GM23338 (cell line): ENCODE results near the gene USP3. TPM values are rescaled to one million over a fixed set of nuclear protein-coding genes. Genes with fewer than 3 reads are reported as not detected.

Experiments
- ATAC-seq: fragments of 200-7000 bp; cut with Tn5 transposase; 3 replicates; pipeline ENCODE4 v1.9.1; 2020
- DNase-seq: peaks from one replicate; pipeline ENCODE4 v3.0.0-alpha.2; 2015; ENCODE audit warnings: low spot score
- H2AFZ ChIP-seq: fragments of 200-600 bp; sonication (generic); 2 replicates; pipeline ENCODE4 v1.8.0; 2016; ENCODE audit warnings: antibody characterized with exemption, mild to moderate bottlenecking, moderate library complexity
- H3F3A ChIP-seq: fragments of 200-600 bp; sonication (generic); replicated peaks from 2 replicates; pipeline ENCODE4 v1.8.0; 2017; ENCODE audit warnings: antibody characterized with exemption, mixed run types, low read depth
- H3K27ac ChIP-seq: fragments of 200-600 bp; sonication (generic); 2 replicates; pipeline ENCODE4 v1.6.1; 2016; ENCODE audit warnings: low read depth
- H3K27me3 ChIP-seq: fragments of 200-600 bp; sonication (generic); 2 replicates; pipeline ENCODE4 v1.8.0; 2016; ENCODE audit warnings: mild to moderate bottlenecking, mixed run types, moderate library complexity; ENCODE audit not compliant: insufficient read depth
- H3K36me3 ChIP-seq: fragments of 200-600 bp; sonication (generic); 2 replicates; pipeline ENCODE4 v1.8.0; 2016; ENCODE audit warnings: mild to moderate bottlenecking; ENCODE audit not compliant: insufficient read depth
- H3K4me1 ChIP-seq: fragments of 200-600 bp; sonication (generic); 2 replicates; pipeline ENCODE4 v1.8.0; 2016; ENCODE audit warnings: mild to moderate bottlenecking, moderate library complexity; ENCODE audit not compliant: insufficient read depth
- H3K4me2 ChIP-seq: fragments of 200-600 bp; sonication (generic); 2 replicates; pipeline ENCODE4 v1.7.1; 2017; ENCODE audit warnings: mixed run types
- H3K4me3 ChIP-seq: fragments of 200-600 bp; sonication (generic); 2 replicates; pipeline ENCODE4 v1.6.1; 2016; ENCODE audit warnings: mixed run types
- H3K79me2 ChIP-seq: fragments of 200-600 bp; sonication (generic); replicated peaks from 2 replicates; pipeline ENCODE4 v1.8.0; 2017; ENCODE audit warnings: mild to moderate bottlenecking; ENCODE audit not compliant: insufficient read depth
- H3K9me2 ChIP-seq: fragments of 200-600 bp; sonication (generic); 2 replicates; pipeline ENCODE4 v1.8.0; 2017; ENCODE audit not compliant: insufficient read depth
- H4K20me1 ChIP-seq: fragments of 200-600 bp; sonication (generic); replicated peaks from 2 replicates; pipeline ENCODE4 v1.8.0; 2017; ENCODE audit warnings: mild to moderate bottlenecking; ENCODE audit not compliant: insufficient read depth
- H3K27ac Mint-ChIP-seq: 2 replicates; pipeline ENCODE4 v1.8.0; 2020; ENCODE audit warnings: inconsistent platforms, mild to moderate bottlenecking, moderate library complexity, mixed read lengths
- H3K27me3 Mint-ChIP-seq: 3 replicates; pipeline ENCODE4 v1.8.0; 2022; ENCODE audit warnings: low read depth, mild to moderate bottlenecking, moderate library complexity, mixed read lengths, inconsistent platforms; ENCODE audit not compliant: insufficient read depth, poor library complexity
- H3K36me3 Mint-ChIP-seq: 3 replicates; pipeline ENCODE4 v1.8.0; 2021; ENCODE audit warnings: low read depth, mild to moderate bottlenecking, inconsistent platforms, moderate library complexity, mixed read lengths
- H3K4me1 Mint-ChIP-seq: 3 replicates; pipeline ENCODE4 v1.8.0; 2020; ENCODE audit warnings: mild to moderate bottlenecking, inconsistent platforms, mixed read lengths
- H3K4me3 Mint-ChIP-seq: 3 replicates; pipeline ENCODE4 v1.8.0; 2021; ENCODE audit warnings: moderate library complexity, mild to moderate bottlenecking, inconsistent platforms, mixed read lengths
- H3K9me3 Mint-ChIP-seq: 3 replicates; pipeline ENCODE4 v1.8.0; 2020; ENCODE audit warnings: moderate library complexity, mild to moderate bottlenecking, inconsistent platforms, mixed read lengths
- CREB1 ChIP-seq: fragments of 250-450 bp; sonication (Bioruptor Pico); IDR thresholded peaks from 2 replicates; pipeline ENCODE4 v1.5.0; 2020; ENCODE audit warnings: low read depth, mild to moderate bottlenecking, moderate library complexity
- EZH2 ChIP-seq: fragments of 200-600 bp; sonication (generic); IDR thresholded peaks from one replicate; pipeline ENCODE4 v1.8.0; 2017; ENCODE audit warnings: antibody characterized with exemption, mild to moderate bottlenecking, low read depth; ENCODE audit not compliant: unreplicated experiment
- JUNB ChIP-seq: IDR thresholded peaks from one replicate; pipeline ENCODE4 v1.6.1; 2016; ENCODE audit warnings: antibody characterized with exemption; ENCODE audit not compliant: unreplicated experiment
- NANOG ChIP-seq: IDR thresholded peaks from 2 replicates; pipeline ENCODE4 v1.6.1; 2016; ENCODE audit warnings: antibody characterized with exemption, borderline replicate concordance
- POLR2AphosphoS5 ChIP-seq: IDR thresholded peaks from 2 replicates; pipeline ENCODE4 v1.6.1; 2016; ENCODE audit warnings: antibody characterized with exemption, low read depth
- REST ChIP-seq: IDR thresholded peaks from one replicate; pipeline ENCODE4 v1.6.1; 2018; ENCODE audit warnings: antibody characterized with exemption; ENCODE audit not compliant: unreplicated experiment
- ZNF331 ChIP-seq: fragments of 250-450 bp; sonication (Bioruptor Pico); IDR thresholded peaks from 2 replicates; pipeline ENCODE4 v1.5.0; 2020; ENCODE audit warnings: low read depth, mild to moderate bottlenecking, moderate library complexity
- ZNF462 ChIP-seq: fragments of 250-450 bp; sonication (Bioruptor Pico); IDR thresholded peaks from 2 replicates; pipeline ENCODE4 v1.5.0; 2020; ENCODE audit warnings: mild to moderate bottlenecking, moderate library complexity
- polyA plus RNA-seq: library from polyadenylated mRNA; unstranded; fragments of >200 nt; fragmentation: Nextera tagmentation; extraction: Ambion mirVana; gene quantifications from 2 replicates; pipeline ENCODE4 v1.2.1, GENCODE V29; 2016
- total RNA-seq: library from RNA; depleted of rRNA; stranded (reverse); fragments of >200 nt; shearing (Covaris generic); gene quantifications from 2 replicates; pipeline ENCODE4 v1.2.3, GENCODE V29; 2014

The USP3 gene
- total and polyA plus RNA-seq, 2 experiments from 2014 or later = 9.7 to 9.9 TPM

GRCh38 chr15:63554337-63554927 lies 50.0 kb downstream of the USP3 start:
- Mint-ChIP-seq H3K27ac (no peak overlapping the region), H3K27me3 (peaks cover 4% of the 10 kb centered on the region), H3K9me3 (no peaks in the 10 kb centered on the region), H3K36me3 (no peaks in the 10 kb centered on the region; the same call in 2 of the 3 replicates), H3K4me1 (peaks cover 37% of the 10 kb centered on the region), H3K4me3 (no peak overlapping the region; the same call in 2 of the 3 replicates)
- Histone ChIP-seq H3K4me3 (no peak overlapping the region), H3K9me2 (no peaks in the 10 kb centered on the region), H3K27me3 (no peaks in the 10 kb centered on the region), H3K79me2 (no peaks in the 10 kb centered on the region), H3K4me1 (peaks cover 22% of the 10 kb centered on the region), H3K27ac (no peak overlapping the region), H3F3A (no peaks in the 10 kb centered on the region), H2AFZ (no peak overlapping the region), H3K36me3 (no peaks in the 10 kb centered on the region), H3K4me2 (no peak overlapping the region), H4K20me1 (no peaks in the 10 kb centered on the region)
- ATAC-seq (no peak), DNase-seq (no peak)
- TF ChIP-seq EZH2 = no peak
- no peak for TF ChIP-seq CREB1 (CRISPR knock-in tag)

GRCh38 chr15:63555507-63555906 lies 51.1 kb downstream of the USP3 start:
- Mint-ChIP-seq H3K27me3 (peaks cover 4% of the 10 kb centered on the region), H3K27ac (no peak overlapping the region), H3K4me1 (peaks cover 44% of the 10 kb centered on the region), H3K36me3 (no peaks in the 10 kb centered on the region; the same call in 2 of the 3 replicates), H3K4me3 (no peak overlapping the region), H3K9me3 (no peaks in the 10 kb centered on the region)
- DNase-seq = no peak
- no peaks in the 10 kb centered on the region for H3K27me3 ChIP-seq
- TF ChIP-seq NANOG (no peak), ZNF331 (CRISPR knock-in tag) (no peak), POLR2AphosphoS5 (no peak), ZNF462 (CRISPR knock-in tag) (no peak), CREB1 (CRISPR knock-in tag) (no peak), REST (no peak), JUNB (no peak)
- no peaks in the 10 kb centered on the region for H4K20me1 ChIP-seq
- H3K9me2 ChIP-seq = no peaks in the 10 kb centered on the region
- no peak overlapping the region for H3K4me2 ChIP-seq
- no peak overlapping the region for H2AFZ ChIP-seq
- H3K4me1 ChIP-seq = peaks cover 29% of the 10 kb centered on the region
- no peak overlapping the region for H3K4me3 ChIP-seq
- no peaks in the 10 kb centered on the region for H3K36me3 ChIP-seq
- no peak overlapping the region for H3K27ac ChIP-seq
- ATAC-seq = no peak
- no peaks in the 10 kb centered on the region for H3F3A ChIP-seq
- H3K79me2 ChIP-seq = no peaks in the 10 kb centered on the region
